NCI-H146 treated with DMSO at 0.1 percent for 48 hours (cell line): Measurements from ENCODE around the gene ANKRD10.
"Not testable (repeated sequence)": the region's sequence is repeated elsewhere in the genome, so short reads cannot be mapped to it uniquely, and the experiment has no call there.

ENCODE experiments used
- DNase-seq: peaks from one replicate; lab custom pipeline; 2025; ENCODE audit not compliant: unreplicated experiment; lab: John Stamatoyannopoulos, UW

The ANKRD10 gene

DNA sequence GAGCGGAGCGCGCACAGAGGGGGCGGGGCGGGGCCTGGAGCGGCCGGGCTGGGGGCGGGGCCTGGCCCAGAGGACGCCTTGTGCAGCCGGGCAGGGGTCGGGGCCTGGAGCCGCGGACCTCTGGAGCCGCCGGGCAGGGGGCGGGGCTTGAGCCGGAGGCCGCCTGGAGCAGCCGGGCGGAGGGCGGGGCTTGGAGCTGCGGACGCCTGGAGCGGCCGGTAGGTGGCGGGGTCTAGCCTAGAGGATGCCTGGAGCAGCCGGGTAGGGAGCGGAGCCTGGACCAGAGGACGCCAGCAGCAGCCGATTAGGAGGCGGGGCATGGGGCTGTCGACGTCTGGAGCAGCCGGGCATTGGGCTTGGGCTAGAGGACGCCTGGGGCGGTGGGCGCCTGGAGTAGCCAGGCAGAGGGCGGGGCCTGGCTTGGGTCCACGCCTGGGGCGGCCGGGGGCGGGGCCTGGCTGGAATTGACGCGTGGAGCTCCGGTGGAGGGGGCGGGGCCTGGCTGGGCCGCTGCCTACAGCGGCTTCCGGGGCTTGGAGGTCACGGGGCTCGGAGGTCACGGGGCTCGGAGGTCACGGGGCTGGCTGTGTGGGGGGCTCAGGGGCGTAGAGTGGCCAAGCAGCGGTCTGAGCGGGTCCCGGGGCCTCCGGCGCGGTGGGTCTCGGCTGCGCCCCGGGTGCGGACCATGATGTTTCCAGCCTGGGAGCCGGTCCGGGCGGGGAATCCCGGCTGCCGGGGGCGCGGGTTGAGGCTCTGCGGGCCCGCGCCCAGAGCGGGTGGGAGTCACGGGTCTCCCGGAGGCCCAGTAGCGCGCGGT is at the start of gene ANKRD10:
Gene ANKRD10, minus strand, starts transcription at position 13 of the 817 bp plus-strand sequence. CDS start 135 bp downstream, outside the sequence.
- DNase-seq, result peak; percentile 100

DNA sequence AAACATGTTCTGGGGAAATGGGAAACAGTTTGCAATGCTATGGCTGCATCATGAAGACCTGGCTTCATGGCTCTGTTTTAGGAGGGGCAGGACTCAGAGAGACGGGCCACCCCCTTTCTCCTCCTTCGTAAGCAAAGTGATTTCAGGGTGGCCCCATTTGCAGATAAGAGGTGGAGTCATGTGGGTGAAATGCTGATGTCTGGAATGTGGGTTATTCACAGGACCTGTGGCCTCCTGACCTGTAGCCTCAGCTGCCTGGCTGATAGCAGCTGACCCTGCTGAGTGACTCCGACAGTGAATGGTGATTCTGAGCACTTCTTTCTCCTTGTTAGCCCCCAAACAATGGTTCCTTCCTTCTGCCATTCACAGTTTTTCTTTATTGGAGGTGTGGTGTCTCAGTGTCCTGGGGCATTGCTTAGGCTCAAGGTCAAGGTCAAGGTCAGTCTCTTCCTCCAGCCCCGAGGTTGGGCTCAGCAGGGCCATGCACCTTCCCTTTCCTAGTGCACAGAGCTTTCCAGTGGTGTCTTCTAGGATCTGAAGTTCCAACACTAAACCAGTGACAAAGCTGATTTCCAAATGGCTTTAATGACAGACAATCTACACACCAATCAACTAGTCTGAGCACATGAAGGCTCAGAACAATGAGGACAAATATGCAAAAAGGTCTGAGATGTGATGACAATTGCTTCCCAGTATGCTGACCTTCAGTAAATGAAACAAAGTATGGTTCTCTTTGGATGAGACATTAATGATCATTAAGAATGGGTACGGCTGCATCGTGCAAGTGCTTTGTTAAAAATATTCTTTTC is 49.6 kb upstream of the ANKRD10 start:
- DNase-seq, result no peak

DNA sequence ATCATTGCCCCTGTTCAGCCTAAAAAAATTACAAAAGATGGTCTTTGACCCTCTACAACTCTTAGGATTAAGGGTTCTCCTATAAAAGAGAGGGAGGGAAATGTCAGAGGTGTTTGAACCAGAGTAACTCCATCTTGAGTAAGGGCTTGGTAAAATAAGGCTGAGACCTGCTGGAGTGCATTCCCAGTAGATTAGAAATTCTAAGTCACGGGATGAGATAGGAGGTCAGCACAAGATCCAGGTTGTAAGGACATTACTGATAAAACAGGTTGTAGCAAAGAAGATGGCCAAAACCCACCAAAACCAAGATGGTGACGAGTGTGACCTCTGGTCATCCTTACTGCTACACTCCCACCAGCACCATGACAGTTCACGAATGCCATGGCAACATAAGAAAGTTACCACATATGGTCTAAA is 48.7 kb upstream of the ANKRD10 start:
- no peak for DNase-seq

DNA sequence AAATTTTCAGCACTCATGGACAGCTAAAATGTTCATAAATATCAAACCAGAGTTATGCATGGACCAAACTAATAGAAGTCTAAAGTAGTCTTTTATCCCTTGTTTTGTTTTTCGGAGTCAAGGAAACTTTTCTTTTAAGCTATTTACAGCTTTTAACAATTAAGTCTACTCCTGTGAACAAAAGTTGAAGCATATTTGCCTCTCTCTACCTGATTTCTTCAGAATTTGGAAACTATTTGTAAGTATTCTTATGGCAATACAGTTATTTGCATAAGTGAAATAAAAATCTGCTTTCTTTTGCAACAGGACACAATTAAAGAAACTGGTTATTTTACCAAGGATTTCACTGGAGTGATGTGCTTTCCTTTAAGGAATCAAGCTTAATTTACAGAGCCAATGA is 47.1 kb upstream of the ANKRD10 start:
- no peak for DNase-seq

DNA sequence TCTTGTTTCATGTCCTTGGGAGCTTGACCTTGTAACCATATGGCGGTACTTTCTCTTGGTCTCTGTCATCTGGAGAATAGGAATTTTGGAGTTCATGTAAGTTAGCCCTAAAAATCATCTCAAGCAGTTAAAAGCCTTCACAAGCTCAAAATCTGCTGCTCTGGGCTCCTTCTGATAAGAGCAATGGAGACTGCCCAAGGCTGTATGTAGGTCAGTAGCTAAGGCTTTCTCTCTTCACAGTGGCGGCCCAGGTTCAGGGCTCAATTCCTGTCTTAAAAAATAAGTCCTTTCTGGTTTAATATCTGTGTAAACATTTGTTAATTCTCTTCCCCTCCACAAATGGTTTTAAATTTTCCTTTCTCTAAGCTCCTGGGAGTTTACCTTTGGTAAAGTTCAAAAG is 45.3 kb upstream of the ANKRD10 start:
- no peak for DNase-seq

DNA sequence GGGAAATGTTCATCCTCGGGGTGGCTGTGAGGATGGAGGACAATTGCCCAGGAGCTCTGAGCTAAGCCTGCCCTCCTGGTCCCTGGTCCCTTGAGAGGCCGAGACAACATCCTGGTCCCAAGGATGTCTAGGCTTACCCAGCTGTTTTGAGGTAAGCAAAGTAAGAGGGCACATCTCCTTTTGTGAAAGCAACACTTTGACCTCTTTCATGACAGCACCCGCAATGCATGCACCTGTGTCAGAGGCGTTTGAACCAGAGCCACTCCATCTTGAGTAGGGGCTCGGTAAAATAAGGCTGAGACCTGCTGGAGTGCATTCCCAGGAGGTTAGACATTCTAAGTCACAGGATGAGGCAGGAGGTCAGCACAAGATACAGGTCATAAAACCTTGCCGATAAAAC is 43.1 kb upstream of the ANKRD10 start:
- DNase-seq, result no peak

DNA sequence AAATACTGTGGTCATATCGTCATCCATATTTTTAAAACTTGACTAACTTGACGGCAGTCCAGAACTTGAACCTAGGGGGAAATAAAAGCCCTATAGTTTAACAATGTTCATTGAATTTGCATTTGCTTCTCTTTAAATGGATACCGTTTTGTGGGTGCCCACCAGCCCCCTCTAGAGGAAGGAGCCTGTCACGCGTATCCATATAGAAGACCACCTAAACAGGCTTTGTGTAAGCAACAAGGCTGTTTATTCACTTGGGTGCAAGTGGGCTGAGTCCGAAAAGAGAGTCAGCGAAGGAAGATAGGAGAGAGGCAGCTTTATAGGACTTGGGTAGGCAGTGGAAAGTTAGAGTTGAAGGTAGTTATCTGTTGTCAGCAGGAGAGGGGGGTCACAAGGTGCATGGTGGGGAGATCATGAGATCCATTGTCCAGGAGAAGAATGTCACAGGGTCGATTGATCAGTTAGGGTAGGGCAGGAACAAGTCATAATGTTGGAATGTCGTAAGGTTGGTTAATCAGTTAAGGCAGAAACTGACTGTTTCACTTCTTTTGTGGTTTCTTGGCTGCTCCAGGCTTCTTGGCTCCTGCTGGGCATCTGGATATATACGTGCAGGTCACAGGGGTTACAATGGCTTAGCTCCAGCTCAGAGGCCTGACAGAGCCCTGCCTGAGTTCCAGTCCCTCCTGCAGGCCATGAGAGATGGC is 42.5 kb upstream of the ANKRD10 start:
- DNase-seq, result no peak

DNA sequence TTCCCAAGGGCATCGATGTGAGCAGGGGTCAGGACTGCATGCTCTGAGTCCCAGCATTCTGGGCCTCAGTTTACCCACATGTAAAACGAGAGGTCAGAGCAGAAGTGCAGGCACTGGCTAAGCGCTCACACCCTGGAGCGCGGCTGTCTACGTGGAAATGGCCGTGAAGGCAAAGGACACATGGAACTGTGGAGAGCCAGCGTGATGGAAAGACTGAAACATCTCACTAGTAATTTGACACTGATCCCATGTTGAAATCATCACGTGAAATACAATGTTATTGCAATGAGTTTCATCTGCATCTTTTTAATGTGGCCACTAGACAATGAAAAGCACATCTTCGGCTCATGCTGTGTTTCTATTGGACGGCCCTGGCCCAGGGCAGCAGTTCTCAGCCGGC is 41.3 kb upstream of the ANKRD10 start:
- not testable (repeated sequence) for DNase-seq

DNA sequence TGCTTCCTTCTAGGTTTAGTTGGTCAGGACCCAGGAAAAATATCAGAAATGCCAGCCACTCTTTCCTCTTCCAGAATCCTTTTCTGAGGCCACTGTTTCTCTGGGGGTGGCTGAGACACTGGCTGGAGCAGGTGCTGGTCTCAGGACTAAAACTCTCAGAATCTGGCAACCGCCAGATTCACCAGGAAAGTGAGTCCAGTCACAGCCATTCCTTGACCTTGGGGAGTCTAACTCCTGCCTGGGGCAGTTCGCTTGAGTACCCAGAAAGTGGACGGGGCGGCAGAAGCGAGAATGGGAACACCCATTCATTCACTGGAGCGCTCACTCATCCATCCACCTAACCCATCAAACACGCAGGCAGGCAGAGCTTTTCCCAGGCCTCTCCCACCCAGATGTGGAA is 40.7 kb upstream of the ANKRD10 start:
- DNase-seq, result not testable (repeated sequence)

DNA sequence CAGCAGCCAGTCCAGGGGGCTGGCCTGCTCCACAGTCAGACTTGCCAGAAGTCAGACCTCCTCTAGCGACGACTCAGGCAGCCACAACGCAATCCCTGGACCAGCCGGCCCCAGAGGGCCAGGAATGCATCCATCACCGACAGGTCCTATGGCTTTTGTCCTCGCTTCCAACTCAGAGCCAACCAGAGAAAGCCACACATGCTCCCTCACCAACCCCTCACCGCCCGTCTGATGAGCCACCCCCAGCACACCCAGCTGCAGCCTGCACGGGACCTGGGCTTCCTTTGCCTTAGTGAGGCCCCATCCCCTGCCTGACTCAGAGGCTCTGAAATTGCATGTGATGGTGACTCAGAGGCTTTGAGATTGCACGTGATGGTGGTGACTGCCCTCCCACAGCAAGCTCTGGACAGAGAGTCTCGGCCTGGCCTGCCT is 40.2 kb upstream of the ANKRD10 start:
- not testable (repeated sequence) for DNase-seq

DNA sequence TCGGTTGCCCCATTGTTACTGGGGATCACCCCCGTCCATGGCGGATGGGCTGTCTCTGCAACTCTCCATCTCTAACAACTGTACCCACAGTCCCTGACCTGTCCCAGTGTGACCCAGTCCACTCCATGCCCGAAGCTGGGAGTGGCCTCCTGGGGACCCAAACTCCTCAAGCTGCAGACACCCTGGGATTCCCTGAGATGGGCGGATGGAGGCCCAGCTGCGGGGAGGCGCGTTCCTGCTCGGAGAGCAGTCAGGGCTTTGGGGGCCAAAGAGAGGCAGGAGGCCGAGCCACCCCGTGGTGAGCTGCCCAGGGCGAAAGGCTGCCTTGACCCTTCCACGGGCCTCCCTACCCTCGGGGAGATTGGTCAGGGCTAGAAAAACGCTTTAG is 39.7 kb upstream of the ANKRD10 start:
- not testable (repeated sequence) for DNase-seq

DNA sequence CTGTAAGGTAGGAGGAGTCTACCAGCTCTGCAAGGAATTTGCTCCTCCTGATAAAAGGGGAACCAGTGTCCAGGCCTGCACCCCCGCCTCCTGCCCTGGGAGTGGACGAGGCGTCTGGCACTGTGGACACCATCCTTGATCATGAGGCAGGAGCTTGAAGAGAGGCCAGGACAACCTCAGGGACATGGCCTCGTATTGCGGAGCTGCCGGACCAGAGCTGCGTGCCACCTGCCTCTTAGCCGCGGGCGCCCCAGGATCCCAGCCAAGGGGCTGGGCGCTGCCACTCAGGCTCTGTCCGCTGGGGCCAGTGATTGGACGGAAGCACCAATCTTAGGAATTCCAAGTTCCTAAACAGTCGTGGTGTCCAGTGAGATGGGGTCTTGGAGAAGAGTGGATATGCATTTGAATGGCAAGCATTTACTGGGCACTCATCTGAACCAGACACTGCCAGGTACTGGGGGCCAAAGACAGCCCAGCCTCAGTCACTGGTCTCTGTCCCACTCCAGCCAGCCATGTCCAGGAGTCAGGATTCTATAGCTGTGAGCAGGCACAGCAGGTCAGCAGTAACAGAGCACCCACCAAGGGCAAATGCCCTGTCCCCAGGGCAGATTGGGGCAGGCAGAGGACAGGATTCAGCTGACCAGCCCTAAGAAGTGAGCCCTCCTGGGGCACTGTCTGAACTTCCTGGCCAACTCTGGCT is 39.1 kb upstream of the ANKRD10 start:
- DNase-seq, result no peak

DNA sequence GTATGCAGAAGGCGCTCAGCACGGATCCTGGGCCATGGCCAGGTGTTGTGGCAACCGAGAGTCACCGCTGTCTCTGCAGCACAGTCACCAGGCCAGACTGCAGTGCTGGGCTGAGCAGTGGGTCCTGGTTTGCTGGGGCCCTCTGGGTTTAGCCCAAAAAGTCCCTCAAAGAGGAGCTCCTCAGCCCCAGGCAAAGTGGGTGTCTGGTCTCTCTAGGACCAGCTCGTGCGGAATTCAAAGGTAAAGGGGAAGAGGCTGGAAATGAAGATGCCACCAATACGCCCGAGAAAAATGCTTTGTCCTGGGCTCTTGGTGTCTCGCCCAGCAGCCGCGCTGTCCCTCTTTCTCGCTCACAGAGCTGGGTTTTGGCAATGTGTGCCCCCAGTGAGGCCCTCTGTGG is 38.5 kb upstream of the ANKRD10 start:
- no peak for DNase-seq

DNA sequence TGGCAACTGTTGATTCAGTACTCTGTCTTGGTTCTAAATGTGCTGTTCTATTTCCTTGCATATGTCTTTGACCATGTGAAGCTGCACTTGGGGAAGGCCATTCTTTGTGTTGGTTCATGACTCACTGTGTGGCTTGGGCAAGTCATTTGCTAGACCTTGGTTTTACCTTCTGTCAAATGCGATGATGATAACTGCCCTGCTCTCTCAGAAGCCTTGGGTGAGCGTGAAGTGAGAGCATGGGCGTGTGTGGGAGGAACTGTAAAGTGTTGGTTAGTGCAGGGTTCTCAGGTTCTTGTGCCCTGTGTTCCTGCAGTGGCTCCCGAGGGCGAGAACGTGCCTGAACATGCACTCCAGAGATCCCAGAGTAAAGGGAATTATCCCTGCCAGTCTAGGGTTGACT is 37.3 kb upstream of the ANKRD10 start:
- not testable (repeated sequence) for DNase-seq

DNA sequence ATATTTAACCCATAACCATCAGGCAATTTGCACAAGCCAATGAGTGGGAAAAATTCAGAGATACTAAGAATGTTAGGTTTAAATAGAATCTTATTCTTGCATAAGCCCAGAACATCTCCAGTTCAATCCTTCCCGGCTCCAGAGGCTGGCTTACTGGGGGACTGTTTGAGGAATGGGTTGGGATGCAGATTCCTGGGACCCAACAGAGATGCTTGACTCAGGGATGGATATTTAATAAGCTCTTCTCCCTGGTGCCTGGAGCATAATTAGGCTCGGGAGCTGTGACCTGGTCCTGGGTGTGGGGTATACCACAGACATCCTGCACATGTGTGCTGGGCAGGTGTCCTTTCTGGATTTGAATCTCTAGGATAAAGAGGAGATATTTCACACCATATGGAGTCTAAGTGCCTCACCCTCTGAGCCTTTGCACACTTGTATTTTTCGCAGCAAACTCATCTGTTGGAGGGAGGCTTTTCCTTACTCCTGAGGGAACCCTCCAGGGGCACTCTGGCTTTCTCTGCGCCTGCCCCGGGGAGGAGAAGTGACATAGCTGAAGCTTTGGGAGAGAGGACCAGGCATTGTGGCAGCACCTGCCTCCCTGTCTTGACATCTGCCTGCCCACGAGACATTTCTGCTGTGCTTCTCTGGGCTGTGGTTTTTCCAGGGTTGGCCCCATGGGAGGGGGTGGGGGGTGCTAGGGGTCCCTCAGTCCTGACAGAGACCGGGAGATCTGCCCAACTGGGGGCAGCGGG is 36.1 kb upstream of the ANKRD10 start:
- no peak for DNase-seq

DNA sequence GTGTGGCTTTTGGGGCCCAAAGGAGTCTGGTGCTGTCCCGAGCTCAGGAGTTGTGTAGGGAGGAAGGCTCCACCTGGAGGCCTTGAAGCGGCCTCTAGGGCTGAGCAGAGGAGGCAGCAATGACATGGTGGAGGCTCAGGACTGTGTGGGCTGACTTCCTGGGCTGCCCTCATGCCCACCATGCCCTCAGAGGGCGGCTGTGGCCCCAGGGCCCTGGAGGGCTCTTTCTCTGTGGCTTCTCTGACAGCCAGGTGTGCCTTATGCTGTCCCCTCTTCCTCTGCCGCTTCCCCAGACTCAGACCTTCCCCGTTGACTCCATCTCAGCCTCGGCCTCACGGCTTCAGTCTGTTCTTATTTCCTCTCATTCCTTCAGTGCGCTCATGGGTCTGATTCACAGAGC is 35.5 kb upstream of the ANKRD10 start:
- DNase-seq, result no peak

DNA sequence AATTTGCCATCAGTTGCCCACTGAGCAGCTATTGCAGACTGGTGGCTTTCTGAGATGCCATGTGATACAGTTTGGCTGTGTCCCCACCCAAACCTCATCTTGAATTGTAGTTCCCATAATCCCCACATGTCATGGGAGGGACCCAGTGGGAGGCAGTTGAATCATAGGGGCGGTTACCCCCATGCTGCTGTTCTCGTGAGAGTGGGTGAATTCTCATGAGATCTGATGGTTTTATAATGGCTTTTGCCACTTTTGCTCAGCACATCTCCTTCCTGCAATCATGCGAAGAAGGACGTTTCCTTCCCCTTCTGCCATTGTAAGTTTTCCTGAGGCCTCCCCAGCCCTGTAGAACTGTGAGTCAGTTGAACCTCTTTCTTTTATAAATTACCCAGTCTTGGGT is 34.8 kb upstream of the ANKRD10 start:
- DNase-seq, result no peak

DNA sequence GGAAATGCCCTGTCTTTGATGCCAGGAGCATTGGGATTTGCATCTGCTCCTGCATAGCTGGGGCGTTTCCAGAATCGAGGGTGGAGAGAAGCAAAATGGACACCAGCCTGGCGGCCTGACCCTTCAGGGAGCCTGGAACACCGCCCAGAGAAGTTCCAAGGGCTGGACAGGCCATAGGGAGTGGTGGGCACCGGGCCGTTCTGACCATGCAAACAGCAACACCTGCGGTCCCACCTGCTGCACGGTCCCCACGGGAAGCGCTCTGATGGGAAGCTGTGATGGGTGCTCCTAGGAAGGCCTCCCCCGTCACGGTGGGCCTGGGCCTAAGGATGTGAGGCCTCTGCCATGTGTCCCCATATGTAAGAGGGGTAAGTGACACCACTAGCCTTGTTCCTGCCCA is 34.2 kb upstream of the ANKRD10 start:
- no peak for DNase-seq

DNA sequence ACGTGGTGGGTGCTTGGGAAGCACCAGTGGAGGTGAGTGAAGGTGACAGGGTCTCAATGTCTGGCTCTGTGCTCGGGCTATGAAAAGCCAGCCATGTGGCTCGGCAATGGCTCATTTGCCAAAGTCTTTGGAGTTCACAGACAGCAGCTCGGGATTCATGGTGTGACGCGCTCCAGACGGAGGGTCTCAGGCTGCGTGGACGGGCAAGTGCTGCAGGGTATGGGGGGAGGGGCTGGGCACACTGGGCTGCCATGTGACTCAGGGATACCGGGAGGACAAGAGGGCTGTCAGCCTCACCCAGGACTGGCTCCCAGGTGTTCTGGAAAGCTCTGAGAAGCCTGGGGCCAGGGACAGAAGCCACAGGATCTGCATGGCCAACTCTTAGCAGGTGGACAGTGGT is 32.5 kb upstream of the ANKRD10 start:
- DNase-seq, result not testable (repeated sequence)

DNA sequence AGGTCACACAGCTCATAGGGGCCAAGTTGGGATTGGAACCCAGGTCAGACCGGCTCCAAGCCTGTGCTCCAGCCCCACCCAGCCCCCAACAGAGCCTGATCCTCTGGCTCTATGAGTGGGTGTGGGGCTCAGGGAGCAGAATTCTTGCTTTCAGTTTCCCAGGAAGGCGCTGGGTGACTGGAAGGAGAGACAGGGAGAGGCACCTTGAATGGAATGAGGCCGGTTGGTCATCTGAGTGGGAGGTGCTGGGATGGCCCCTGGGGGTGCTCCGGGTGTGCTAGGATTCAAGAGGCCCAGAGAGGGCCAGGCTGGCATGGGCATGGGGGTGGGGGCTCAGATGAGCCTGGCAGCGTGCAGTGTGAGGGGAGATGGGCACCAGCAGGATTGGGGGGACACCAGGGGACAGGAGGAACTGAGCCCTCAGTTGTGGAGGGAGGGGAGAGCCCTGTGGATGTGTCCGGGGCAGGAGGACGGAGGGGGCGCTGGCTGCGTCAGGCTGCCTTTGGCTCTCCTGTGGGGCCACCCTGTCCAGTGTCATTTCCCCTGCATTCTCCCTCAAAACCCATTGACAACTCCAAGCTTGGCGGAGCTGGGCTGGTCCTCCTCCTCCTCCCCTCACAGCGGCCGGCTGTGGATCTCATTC is 31.2 kb upstream of the ANKRD10 start:
- no peak for DNase-seq
